Activated CD8-positive, alpha-beta T cell treated with anti-CD3 and anti-CD28 coated beads for 36 hours (primary cell): ENCODE measurements around the gene CDK16. TPM values are rescaled to one million over a fixed set of nuclear protein-coding genes. Genes with fewer than 3 reads are reported as not detected.

ENCODE experiments used
- ATAC-seq: fragments of 200-7000 bp; cut with Tn5 transposase; one replicate; pipeline ENCODE4 v1.10.0; 2021; ENCODE audit warnings: mild to moderate bottlenecking, moderate library complexity
- CTCF ChIA-PET: fragments of 350-600 bp; sonication (Branson Sonifier 250); formaldehyde crosslinking; loops from one replicate; lab custom pipeline; 2021; ENCODE audit warnings: antibody characterized with exemption; lab: Charles Lee
- POLR2A ChIA-PET: fragments of 350-600 bp; sonication (Branson Sonifier 250); formaldehyde crosslinking; loops from one replicate; lab custom pipeline; 2021; ENCODE audit warnings: antibody characterized with exemption; lab: Charles Lee
- DNase-seq: peaks from one replicate; pipeline ENCODE4 v3.0.0-alpha.2; 2020
- H3K27ac Mint-ChIP-seq: one replicate; pipeline ENCODE4 v1.8.0; 2021; ENCODE audit warnings: mild to moderate bottlenecking, mixed read lengths
- H3K27me3 Mint-ChIP-seq: one replicate; pipeline ENCODE4 v1.8.0; 2021; ENCODE audit warnings: mixed read lengths
- H3K36me3 Mint-ChIP-seq: one replicate; pipeline ENCODE4 v1.8.0; 2021; ENCODE audit warnings: low read depth, mixed read lengths
- H3K4me1 Mint-ChIP-seq: one replicate; pipeline ENCODE4 v1.8.0; 2021; ENCODE audit warnings: low read depth, mixed read lengths
- H3K4me3 Mint-ChIP-seq: one replicate; pipeline ENCODE4 v1.8.0; 2021; ENCODE audit warnings: mild to moderate bottlenecking, moderate library complexity, mixed read lengths
- H3K9me3 Mint-ChIP-seq: one replicate; pipeline ENCODE4 v1.8.0; 2021; ENCODE audit warnings: mixed read lengths
- intact Hi-C: fragments of 100-400 bp; cut with micrococcal nuclease; formaldehyde crosslinking; loops from one replicate; pipeline ENCODE4 v1.10.0; 2022
- total RNA-seq, 2 experiments: library from RNA; stranded (reverse); gene quantifications; one replicate each; pipeline ENCODE4 v1.2.3, GENCODE V29; 2021
- TF ChIP-seq, protein P1 (sequence below): fragments of 200-600 bp; IDR thresholded peaks from one replicate; pipeline ENCODE4 v1.8.0; 2022; ENCODE audit warnings: antibody characterized with exemption, mild to moderate bottlenecking

Gene CDK16
- total RNA-seq, 2 experiments from 2014 or later: 56.1 to 61.3 TPM

DNA sequence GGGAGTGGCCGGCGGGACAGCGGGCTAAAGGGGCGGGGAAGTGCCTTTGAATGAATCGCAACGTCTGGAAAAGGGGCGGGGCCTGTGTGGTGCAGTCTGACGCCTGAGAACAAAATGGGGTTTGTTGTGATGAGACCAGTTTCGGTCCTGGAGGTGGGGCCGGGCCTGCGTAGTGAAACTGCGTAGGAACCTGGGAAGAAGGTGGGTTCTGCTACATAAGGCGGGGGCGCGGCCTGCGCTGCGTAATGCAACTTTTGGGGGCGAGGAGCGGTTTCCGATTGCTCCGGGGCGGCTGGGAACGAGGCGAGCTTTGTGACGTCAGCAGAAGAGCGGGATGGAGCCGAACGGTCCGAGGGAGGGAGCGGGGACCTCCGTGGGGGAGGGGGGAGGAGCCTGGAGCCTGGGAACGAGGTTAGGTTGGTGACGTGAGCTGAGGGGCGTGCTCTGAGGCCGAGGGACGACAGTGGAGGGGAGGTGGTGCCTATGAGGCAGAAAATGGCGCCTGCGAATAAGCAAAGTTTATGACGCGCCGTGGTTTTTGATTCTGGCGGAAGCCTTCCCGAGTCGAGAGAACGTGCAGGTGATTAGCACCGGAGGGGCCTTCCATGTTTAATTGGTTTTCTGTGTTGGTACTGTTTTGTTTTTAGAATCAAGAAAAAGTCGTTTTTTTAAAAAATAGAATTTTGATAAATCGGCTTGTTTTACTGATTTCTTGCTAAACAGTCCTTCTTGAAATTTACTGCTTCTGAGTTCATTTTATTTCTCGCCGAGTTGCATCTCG lies 15.0 kb downstream of the CDK16 start:
- TF ChIP-seq, protein P1, sequence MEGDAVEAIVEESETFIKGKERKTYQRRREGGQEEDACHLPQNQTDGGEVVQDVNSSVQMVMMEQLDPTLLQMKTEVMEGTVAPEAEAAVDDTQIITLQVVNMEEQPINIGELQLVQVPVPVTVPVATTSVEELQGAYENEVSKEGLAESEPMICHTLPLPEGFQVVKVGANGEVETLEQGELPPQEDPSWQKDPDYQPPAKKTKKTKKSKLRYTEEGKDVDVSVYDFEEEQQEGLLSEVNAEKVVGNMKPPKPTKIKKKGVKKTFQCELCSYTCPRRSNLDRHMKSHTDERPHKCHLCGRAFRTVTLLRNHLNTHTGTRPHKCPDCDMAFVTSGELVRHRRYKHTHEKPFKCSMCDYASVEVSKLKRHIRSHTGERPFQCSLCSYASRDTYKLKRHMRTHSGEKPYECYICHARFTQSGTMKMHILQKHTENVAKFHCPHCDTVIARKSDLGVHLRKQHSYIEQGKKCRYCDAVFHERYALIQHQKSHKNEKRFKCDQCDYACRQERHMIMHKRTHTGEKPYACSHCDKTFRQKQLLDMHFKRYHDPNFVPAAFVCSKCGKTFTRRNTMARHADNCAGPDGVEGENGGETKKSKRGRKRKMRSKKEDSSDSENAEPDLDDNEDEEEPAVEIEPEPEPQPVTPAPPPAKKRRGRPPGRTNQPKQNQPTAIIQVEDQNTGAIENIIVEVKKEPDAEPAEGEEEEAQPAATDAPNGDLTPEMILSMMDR: no peak
- ChIA-PET CTCF (interaction anchor here (1.4 kb wide), 1 partner anchor 152 kb away, joined by 4 read pairs; no protein-coding TSS in a partner anchor), POLR2A (interaction anchor here (1.0 to 3.6 kb wide), 4 partner anchors 14 to 89 kb away, joined by 3 to 42 read pairs (median 8); partner anchors contain the start of genes CDK16, NDUFB11 and RBM10)
- Mint-ChIP-seq H3K9me3 (no peaks in the 10 kb centered on the region), H3K4me1 (peaks cover 26% of the 10 kb centered on the region), H3K27ac (peak overlapping the region; percentile 97), H3K36me3 (peaks cover 21% of the 10 kb centered on the region), H3K27me3 (no peaks in the 10 kb centered on the region), H3K4me3 (peak overlapping the region; percentile 89)
- intact Hi-C loops: loop anchor here (2.0 kb wide), 1 partner anchor 41 kb away; the partner anchor contains the start of gene UBA1
- peak; percentile 94 for ATAC-seq
- peak; percentile 96 for DNase-seq

DNA sequence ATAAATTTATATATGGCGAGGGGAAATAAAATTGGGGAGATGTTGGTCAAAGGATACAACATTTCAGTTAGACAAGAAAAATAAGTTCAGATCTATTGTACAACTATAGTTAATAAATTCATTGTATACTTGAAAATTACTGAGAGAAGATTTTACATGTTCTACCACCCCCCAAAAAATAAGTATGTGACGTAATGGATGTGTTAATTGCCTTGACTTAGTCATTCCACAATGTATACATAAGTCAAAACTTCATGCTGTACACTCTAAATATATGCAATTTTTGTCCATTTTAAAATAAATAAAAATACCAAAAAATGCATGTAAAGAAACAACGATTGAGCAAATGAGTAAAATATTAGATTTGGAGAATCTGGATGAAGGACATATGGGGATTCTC lies 16.1 kb downstream of the CDK16 start:
- Mint-ChIP-seq H3K27me3 (no peaks in the 10 kb centered on the region), H3K4me1 (peaks cover 26% of the 10 kb centered on the region), H3K36me3 (peaks cover 15% of the 10 kb centered on the region), H3K9me3 (no peaks in the 10 kb centered on the region), H3K27ac (peak overlapping the region; percentile 97), H3K4me3 (peak overlapping the region; percentile 89)
- ChIA-PET POLR2A (no interaction called here), CTCF (no interaction called here)
- intact Hi-C loops: no loop called here
- DNase-seq (no peak), ATAC-seq (no peak)
- TF ChIP-seq, protein P1: no peak

DNA sequence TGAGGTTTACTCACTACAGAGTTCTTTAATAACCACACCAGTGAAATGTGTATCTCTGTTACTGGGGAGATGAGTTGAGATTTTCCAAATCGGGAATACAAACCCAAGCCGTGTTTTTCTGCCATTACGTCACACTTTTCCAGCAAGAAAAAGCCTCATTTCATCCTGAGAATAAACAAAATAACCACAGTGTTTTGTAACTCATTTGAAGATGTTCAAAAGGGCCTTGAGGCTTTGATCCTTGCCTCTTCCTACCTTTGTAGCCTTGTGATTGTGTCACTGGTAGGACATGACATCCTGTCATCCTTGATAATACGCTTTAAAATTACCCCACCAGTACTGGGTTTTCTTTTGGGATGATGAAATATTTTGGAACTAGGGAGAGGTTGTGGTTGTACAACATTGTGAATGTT lies 17.2 kb downstream of the CDK16 start:
- Mint-ChIP-seq H3K4me1 (peaks cover 26% of the 10 kb centered on the region), H3K27me3 (no peaks in the 10 kb centered on the region), H3K9me3 (no peaks in the 10 kb centered on the region), H3K36me3 (peaks cover 16% of the 10 kb centered on the region), H3K27ac (peak overlapping the region; percentile 77), H3K4me3 (peak overlapping the region; percentile 62)
- ATAC-seq (no peak), DNase-seq (no peak)
- POLR2A ChIA-PET: no interaction called here
- TF ChIP-seq, protein P1: no peak
- CTCF ChIA-PET: interaction anchor here (1.3 kb wide), 1 partner anchor 17 kb away, joined by 3 read pairs; the partner anchor contains the start of gene CDK16
- intact Hi-C loops: no loop called here

DNA sequence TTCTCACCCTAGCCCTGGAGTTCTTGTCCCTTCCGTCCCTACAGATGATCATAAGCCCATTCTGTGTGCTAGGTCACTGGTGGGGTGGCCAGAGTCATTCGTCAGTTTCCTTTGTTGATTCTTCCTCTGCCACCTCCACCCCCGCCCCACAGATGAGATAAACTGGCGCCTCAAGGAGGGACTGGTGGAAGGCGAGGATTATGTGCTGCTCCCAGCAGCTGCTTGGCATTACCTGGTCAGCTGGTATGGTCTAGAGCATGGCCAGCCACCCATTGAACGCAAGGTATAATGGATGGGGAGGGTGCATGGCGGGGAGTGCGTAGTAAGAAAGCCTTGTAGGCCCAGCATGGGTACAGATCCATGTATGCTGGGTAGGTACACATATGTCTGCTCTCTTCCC lies 20.7 kb downstream of the CDK16 start:
- Mint-ChIP-seq H3K36me3 (peaks cover 23% of the 10 kb centered on the region), H3K4me3 (no peak overlapping the region), H3K9me3 (no peaks in the 10 kb centered on the region), H3K4me1 (peaks cover 24% of the 10 kb centered on the region), H3K27me3 (no peaks in the 10 kb centered on the region), H3K27ac (no peak overlapping the region)
- ATAC-seq (no peak), DNase-seq (no peak)
- ChIA-PET CTCF (interaction anchor here (1.1 kb wide), 1 partner anchor 285 kb away, joined by 3 read pairs; no protein-coding TSS in a partner anchor), POLR2A (no interaction called here)
- intact Hi-C loops: no loop called here
- TF ChIP-seq, protein P1: no peak
